ENCODE data around the gene ELAVL1.
"Not testable (repeated sequence)": the region's sequence is repeated elsewhere in the genome, so short reads cannot be mapped to it uniquely, and the experiment has no call there.

The ELAVL1 gene

GRCh38 chr19:7932930-7933300, 72.5 kb downstream of the ELAVL1 start:
- DNase-seq = no peak

- DNase-seq = no peak
Measured at GRCh38 chr19:7932276-7932929, 73.0 kb downstream of the ELAVL1 start.

- no peak for DNase-seq
Measured at GRCh38 chr19:7931221-7932061, 74.0 kb downstream of the ELAVL1 start.

DNA sequence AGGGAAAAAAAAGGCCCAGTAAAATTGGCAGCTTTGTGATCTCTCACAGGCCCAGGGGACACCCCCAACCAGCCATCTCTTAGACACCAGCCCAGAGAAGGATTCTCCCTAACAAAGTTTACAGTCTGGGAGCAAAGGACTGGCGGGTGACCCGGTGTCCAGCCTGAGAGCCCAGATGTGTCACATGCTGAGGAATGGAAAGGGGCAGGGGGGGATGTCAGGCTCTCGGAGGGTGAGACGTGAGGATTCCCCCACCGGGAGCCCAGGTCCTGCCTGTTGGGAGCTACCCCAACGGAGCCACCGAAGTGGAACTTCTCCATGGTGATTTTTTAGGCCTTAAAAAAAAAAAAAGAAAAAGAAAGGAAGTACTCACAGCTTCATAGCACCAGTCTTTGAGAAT, 74.7 kb downstream of the ELAVL1 start:
- no peak for DNase-seq

- not testable (repeated sequence) for DNase-seq
Measured at GRCh38 chr19:7930030-7930429, 75.4 kb downstream of the ELAVL1 start.

GRCh38 chr19:7928741-7929701, 76.4 kb downstream of the ELAVL1 start:
- DNase-seq = peak; percentile 73

GRCh38 chr19:7928334-7928706, 77.1 kb downstream of the ELAVL1 start:
- no peak for DNase-seq

DNA sequence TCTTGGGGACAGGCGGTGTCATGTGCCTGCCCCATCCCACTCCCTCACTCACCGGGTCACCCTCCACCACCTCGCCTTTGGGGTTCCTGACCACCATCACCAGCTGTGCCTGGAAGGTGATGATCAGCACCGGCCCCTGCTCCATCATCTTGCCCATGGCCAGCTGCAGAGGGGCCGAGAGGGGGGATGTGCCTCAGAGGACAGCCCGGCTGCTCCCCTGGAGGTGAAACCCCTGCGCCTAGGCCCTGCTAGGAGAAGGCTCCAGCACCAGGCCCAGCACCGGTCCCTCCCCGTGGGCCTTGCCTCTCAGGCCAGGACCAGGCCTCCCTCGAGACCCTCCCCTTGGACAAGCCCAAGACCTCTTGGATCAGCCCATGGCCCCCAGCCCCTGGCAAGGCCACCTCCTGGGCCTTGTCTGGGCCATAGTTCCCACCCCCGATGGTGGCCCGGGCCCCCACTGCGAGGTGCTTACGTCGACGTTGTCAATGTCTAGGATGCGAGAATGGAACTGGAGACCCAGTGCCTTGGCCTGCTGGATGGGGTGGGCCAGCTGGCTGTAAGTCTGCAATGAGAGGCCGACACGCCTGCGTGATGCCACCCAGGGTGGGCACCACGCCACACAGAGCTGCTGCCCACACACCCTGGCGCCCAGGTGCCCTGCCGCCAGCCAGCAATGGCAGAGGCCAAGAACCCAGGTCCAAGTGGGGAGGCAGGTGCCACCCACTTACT, 77.7 kb downstream of the ELAVL1 start:
- DNase-seq = no peak

DNA sequence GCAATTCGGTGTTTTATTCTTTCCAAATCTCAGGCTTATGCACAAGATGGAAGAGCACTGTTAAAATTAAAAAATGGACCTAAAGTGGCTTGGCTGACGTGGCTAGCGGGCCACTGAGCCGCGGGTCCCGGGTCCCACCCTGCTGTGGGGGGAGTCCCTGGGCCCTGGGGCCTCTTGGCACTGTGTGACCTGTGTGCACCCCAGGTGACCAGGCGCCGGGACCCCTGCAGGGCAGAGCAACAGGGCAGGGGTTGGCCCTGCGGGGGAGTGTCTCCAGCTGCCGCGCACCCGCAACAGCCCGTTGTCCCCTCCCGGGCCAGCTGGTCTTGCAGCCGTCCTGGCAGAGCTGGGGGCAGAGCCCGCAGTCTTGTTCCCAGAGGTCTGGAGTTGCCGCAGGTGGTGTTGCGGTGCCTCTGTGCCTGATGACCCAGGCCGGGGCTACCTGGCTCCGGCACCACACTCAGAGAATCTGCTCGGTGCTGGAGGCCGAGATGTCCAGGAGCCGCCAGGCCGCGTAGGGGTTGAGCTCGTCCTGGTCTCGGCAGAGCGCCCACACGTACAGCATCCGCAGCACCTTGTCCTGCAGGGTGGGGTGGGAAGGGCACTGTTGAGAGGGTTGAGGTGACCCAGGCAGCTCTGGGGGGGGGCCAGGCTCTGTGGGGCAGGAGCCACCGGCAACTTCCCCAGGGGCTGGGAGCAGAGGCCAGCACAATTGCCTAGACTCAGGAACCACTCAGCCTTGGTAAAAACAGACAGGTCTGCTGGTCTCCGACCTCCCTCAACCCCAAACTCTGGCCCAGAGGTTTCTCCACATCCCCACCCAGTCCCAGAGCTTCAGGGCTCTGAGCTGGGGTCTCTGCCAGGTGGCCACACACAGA, 78.5 kb downstream of the ELAVL1 start:
- no peak for DNase-seq

DNA sequence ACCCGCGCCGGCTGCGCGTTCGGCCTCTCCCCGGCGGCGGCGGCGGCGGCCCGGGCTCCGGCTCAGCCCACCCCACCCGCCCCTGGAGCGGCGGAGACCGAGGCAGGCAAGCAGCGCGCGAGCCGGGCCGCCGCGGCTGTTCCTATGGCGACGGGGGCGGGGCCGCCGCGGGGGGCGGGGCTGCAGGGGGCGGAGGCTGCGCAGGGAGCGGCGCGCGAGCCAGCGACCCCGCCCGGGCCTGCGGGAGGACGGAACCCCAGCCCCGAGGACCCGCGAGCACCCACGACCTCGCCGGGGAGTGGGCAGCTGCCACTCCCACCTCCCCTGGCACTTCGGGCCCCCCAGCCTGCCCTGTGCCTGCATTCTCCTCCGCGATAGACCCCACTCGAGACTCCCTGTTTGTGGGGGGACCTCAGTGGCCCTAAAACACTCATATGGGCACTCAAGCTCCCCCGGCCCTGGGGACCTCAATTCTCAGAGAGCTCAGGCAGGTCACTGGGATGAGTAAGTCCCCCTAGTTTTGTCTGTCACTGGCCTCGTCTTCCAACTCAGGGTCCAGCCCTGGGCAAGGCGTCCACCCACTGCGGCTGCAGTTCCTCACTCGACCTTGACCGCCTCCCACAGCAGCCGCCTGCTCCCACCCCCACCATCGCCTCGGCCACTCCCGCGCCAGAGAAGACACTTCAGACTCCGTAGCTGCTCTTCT, 79.3 kb downstream of the ELAVL1 start, which contains the start of gene CTXN1:
CTXN1 (minus strand) TSS at position 115 of the 706 bp plus-strand sequence. CDS start 597 bp downstream, outside the sequence.
- DNase-seq = peak; percentile 81

GRCh38 chr19:7925171-7925851, 80.1 kb downstream of the ELAVL1 start:
- peak; percentile 77 for DNase-seq

- no peak for DNase-seq
Measured at GRCh38 chr19:7924651-7925170, 80.7 kb downstream of the ELAVL1 start.

- DNase-seq = no peak
Measured at GRCh38 chr19:7924241-7924640, 81.2 kb downstream of the ELAVL1 start.

DNA sequence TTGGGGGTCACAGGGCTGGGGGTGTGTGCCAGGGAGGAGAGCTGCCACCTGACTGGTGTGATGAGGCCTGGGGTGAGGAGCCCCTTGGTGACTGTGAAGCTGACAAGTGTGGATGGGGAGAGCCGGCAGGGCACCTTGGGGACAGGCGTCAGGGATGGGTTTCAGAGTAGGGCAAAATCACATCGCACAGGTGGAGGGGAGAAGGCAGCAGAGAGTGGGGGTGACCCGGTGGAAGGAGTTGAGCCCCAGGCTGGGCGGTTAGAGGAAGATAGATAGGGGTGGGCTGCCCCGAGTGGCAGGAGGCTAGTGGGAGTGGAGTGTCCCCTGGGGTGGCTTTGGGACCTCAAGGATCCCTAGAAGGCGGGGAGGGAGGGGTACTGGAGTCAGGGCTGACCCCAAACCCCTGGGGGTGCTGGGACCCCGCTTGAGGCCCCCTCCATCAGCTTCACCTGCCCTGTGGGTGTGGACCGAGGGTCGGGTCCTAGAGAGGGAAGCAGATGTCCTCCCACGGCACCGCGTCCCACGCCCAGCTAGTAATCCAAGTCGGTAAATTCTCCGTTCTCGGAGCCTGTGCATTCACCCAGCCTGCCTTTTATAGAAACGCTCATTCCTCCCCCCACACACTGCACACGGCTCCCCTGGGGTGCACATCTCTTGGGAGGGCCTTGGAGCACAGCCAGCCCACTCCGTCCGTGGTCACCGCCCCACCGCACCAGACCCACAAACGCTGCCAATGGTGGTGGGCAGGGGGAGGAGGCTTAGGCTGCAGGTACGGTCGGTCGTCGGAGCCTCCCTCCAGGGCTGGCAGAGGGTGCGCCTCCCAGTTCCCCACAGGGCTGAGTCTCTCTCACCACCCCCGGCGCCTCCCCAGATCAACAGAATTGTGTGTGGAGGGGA, 81.9 kb downstream of the ELAVL1 start:
- no peak for DNase-seq

GRCh38 chr19:7922836-7923195, 82.6 kb downstream of the ELAVL1 start:
- no peak for DNase-seq

GRCh38 chr19:7921967-7922835, 83.2 kb downstream of the ELAVL1 start:
- no peak for DNase-seq

GRCh38 chr19:7921302-7921966, 84.0 kb downstream of the ELAVL1 start:
- no peak for DNase-seq
